GM18520 (cell line): ENCODE measurements around the gene VPS54.

Experiments
- ATAC-seq: cut with Tn5 transposase; IDR thresholded peaks from one replicate; pipeline ENCODE4 v1.9.1; 2021; ENCODE audit not compliant: unreplicated experiment

Gene VPS54

DNA sequence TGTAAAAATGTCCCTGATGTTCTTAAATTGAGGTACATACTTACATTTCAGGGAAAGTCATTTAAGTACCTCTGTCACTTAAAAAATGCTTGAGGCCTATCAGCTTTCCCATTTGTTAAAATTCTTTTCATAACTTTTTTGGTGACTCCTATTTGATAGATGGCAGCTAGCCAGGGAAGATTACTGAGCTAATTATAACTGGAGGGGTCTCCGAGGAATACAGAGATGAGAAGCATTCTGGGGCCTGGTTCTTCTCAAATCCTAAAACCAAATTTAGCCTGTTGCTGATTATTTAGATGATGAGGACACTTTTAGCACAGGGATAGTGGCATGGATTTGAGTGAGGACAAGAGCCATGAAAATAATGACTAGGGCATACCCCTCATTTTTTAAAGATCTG lies 172.7 kb downstream of the VPS54 start:
- ATAC-seq = no peak

DNA sequence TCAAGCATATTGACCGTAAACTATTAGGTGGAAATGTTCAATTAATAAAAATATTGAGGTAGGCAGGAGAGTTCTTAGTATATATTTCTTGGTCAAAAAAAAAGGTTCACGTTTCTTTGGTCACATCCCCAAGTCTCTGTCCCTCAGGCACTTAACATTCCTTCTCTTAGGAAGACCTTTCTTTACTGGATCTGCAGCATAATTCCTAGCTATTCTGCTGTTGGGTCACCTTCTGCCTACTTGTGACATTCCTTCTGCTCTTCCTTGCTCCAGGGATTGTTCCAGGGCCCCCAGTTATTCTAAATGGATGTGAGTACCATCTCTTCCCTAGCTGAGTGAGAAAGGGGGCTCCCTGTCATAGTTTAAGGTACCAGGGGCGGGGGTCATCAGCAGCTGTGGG lies 173.4 kb downstream of the VPS54 start:
- no peak for ATAC-seq

- no peak for ATAC-seq
These were observed 174.6 kb downstream of the VPS54 start for GRCh38 chr2:63844616-63845015.

DNA sequence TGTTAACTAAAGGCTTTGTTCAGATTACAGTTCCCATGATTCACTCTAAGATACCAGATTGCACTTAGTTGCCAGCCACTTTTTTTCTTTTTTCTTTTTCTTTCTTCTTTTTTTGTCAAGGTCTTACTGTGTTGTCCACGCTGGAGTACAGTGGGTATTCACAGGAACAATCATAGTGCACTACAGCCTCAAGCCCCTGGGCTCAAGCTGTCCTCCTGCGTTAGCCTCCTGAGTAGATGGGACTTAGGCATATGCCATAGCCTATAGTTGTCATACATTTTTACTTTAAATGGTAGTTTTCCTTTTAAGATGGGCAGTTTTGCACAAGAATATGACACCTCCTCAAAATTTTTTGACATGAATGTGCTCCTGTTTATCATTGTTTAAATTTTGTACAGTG lies 175.4 kb downstream of the VPS54 start:
- no peak for ATAC-seq

DNA sequence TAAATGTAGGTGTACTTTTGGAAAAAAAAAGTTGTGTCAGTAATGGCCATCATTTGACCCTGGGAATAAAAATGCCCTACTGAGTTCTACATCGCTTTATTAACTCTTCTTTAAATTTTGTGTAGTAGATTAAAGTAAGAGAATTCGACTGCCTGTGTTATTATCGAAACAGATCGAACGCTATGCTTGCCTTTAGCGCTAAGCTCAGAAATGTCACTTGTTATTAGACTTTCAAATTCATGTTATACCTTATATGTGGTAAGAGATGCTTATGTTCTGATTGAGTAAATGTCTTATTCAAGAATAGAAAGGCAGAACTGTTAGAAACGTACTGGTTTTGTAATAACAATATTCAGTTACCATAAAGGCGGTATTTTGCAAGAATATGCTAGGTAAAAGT lies 176.1 kb downstream of the VPS54 start:
- no peak for ATAC-seq

GRCh38 chr2:63842149-63843061 lies 176.8 kb downstream of the VPS54 start:
- ATAC-seq = no peak
